SH-SY5Y (cell line): Measurements from ENCODE around the gene DEK.

Experiments used
- GATA2 ChIP-seq: IDR thresholded peaks from 2 replicates; pipeline ENCODE4 v1.6.1; 2011; ENCODE audit warnings: mild to moderate bottlenecking, low read depth, low read length
- GATA3 ChIP-seq: IDR thresholded peaks from 2 replicates; pipeline ENCODE4 v1.6.1; 2011; ENCODE audit warnings: low read depth, mild to moderate bottlenecking, low read length, moderate library complexity

DNA sequence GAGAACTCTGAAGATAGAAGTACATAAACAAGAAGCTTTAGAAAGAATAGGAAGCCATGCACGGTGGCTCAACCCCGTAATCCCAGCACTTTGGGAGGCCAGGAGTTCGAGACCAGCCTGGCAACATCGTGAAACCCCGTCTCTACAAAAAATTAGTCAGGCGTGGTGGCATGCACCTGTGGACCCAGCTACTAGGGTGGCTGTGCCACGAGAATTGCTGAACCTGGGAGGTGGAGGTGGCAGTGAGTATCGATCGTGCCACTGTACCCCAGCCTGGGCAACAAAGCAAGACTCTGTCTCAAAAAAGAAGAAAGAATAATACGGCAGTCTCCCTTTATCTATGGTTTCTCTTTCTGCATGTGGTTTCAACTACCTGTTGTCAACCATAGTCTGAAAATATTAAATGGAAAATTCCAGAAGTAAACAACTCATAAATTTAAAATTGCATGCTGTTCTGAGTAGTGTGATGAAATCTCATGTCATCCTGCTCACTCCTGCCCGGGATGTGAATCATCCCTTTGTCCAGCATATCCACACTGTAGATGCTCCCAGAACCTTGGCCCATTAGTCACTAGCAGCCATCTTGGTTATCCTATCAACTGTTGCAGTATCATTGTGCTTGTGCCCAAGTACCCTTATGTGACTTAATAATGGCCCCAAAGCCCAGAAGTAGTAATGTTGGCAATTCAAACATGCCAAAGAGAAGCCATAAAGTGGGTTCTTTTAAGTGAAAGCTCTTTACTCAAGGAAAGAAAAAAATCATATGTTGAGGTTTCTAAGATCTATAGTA is 22.1 kb downstream of the DEK start:
- TF ChIP-seq GATA3 (no peak), GATA2 (no peak)
